Measurements from ENCODE around the gene PARD3.

Gene PARD3

GRCh38 chr10:34768261-34768971, 46.7 kb downstream of the PARD3 start:
- TF ChIP-seq REST (IDR thresholded peaks at IDR 0.05; ENCODE audit: insufficient read depth in 1 of 2, low read depth in 2 of 2, low read length in 2 of 2), result no peak
- no peak for TF ChIP-seq SIN3A (IDR thresholded peaks at IDR 0.05; ENCODE audit: borderline replicate concordance, insufficient read depth, low read length)

- TF ChIP-seq REST (IDR thresholded peaks at IDR 0.05; ENCODE audit: insufficient read depth in 1 of 2, low read depth in 2 of 2, low read length in 2 of 2), result no peak
- TF ChIP-seq FOXP2 (optimal IDR thresholded peaks at IDR 0.05; ENCODE audit: borderline replicate concordance, extremely low read depth, extremely low read length, insufficient read depth), result no peak
- TF ChIP-seq TAF1 (IDR thresholded peaks at IDR 0.05; ENCODE audit: borderline replicate concordance, insufficient read depth, low read length), result no peak
- TF ChIP-seq POLR2AphosphoS5 (IDR thresholded peaks at IDR 0.05; ENCODE audit: low read depth, low read length), result no peak
- TF ChIP-seq SIN3A (IDR thresholded peaks at IDR 0.05; ENCODE audit: borderline replicate concordance, insufficient read depth, low read length), result no peak
These were observed 48.1 kb downstream of the PARD3 start for GRCh38 chr10:34766811-34767494.

GRCh38 chr10:34766266-34766600, 48.9 kb downstream of the PARD3 start:
- no peak for TF ChIP-seq FOXP2 (optimal IDR thresholded peaks at IDR 0.05; ENCODE audit: borderline replicate concordance, extremely low read depth, extremely low read length, insufficient read depth)
- TF ChIP-seq TAF1 (IDR thresholded peaks at IDR 0.05; ENCODE audit: borderline replicate concordance, insufficient read depth, low read length), result no peak
- no peak for TF ChIP-seq SIN3A (IDR thresholded peaks at IDR 0.05; ENCODE audit: borderline replicate concordance, insufficient read depth, low read length)
- no peak for TF ChIP-seq REST (IDR thresholded peaks at IDR 0.05; ENCODE audit: insufficient read depth in 1 of 2, low read depth in 2 of 2, low read length in 2 of 2)
- TF ChIP-seq POLR2AphosphoS5 (IDR thresholded peaks at IDR 0.05; ENCODE audit: low read depth, low read length), result no peak

- TF ChIP-seq POLR2AphosphoS5 (IDR thresholded peaks at IDR 0.05; ENCODE audit: low read depth, low read length) (no peak), SIN3A (IDR thresholded peaks at IDR 0.05; ENCODE audit: borderline replicate concordance, insufficient read depth, low read length) (no peak), FOXP2 (optimal IDR thresholded peaks at IDR 0.05; ENCODE audit: borderline replicate concordance, extremely low read depth, extremely low read length, insufficient read depth) (no peak), REST (IDR thresholded peaks at IDR 0.05; ENCODE audit: insufficient read depth in 1 of 2, low read depth in 2 of 2, low read length in 2 of 2) (no peak), TAF1 (IDR thresholded peaks at IDR 0.05; ENCODE audit: borderline replicate concordance, insufficient read depth, low read length) (no peak)
These were observed 50.6 kb downstream of the PARD3 start for GRCh38 chr10:34764472-34764946.
